Measurements from ENCODE around the gene IL4. TPM values are rescaled to one million over a fixed set of nuclear protein-coding genes. Genes with fewer than 3 reads are reported as not detected.

IL4 gene
- total and polyA plus RNA-seq, 4 donors, result 0.43 TPM; not detected in 3

DNA sequence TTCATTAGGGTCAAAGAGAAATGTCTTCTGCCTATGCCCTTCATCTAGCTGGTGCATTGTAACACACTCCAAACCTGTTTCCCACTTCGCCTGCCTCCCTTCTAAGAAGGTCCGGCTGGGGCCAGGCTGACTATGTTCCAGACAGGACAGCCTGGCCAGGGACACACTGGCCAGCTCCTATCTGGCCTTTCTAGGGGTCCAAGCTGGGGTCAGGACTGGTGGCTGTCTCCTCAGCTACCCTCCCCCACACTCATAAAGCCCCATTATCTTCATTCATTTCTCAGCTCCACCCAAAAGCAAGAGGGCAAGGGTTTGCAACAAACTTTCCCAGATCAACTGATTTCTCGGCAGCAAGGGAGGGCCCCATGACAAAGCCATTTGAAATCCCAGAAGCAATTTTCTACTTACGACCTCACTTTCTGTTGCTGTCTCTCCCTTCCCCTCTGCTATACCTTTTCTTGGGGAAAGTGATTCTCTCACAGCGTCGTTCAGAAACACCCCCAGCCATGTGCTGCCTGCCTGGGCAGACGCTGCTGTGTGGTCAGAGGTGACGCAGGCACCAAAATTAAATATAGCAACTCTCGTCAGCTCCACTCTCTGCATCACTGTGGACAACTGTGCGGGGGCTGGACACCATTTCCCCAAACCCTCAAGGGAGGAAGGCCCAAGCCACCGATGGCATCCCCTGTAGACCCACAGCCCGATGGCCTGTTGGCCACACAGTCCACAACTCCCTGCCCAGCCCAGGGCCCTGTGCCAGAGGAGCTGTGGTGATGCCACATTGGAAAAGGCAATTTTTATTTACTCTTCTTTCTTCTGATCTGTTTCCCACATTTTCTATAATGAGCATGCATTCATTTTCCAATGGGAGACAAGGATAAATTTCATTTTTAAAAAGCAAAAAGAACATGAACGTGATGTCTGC lies 9.8 kb upstream of the IL4 start:
- WGBS (ENCODE audit: insufficient coverage), result 77% methylated on average over 12 of the region's 13 CpGs
- Histone ChIP-seq H3K4me1 (ENCODE audit: control insufficient read depth, insufficient read depth, low read length) (peaks cover 15% of the 10 kb centered on the region), H3K27ac (ENCODE audit: low read depth, low read length) (no peak overlapping the region), H3K27me3 (ENCODE audit: control insufficient read depth, insufficient read depth, low read length) (no peaks in the 10 kb centered on the region), H3K9me3 (ENCODE audit: control insufficient read depth, insufficient read depth, low read length) (no peaks in the 10 kb centered on the region), H3K4me3 (ENCODE audit: low read depth, low read length) (no peak overlapping the region), H3K36me3 (ENCODE audit: control insufficient read depth, insufficient read depth, low read length) (no peaks in the 10 kb centered on the region)
- DNase-seq (ENCODE audit: low read depth in 4 of 6, low spot score in 6 of 6), result no peak

DNA sequence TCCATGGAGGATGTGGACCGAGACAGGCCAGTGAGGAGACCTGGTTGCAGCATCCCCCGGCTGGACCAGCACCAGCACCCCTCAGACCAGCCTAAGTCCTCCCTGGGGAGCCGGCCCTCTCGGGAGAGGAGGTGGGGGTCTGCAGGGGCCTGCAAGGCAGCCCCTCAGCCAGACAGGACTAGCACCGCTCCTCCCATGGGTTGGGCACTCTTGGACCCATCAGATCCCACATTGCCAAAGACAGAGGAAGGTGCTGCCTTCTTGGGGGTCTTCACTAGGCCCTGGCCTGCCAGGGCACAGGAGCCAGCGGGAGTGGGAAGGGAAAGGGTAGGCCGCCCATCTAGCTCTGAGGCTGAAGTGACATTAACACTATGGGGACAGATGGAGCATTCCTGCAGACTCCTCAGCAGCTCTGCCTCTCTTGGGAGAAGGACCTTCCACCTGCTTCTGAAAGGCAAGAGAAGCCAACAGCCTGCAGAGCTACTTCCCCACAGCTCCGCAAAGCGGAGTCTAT lies 9.0 kb upstream of the IL4 start:
- H3K9me3 ChIP-seq (ENCODE audit: control insufficient read depth, insufficient read depth, low read length), result no peaks in the 10 kb centered on the region
- peaks cover 15% of the 10 kb centered on the region for H3K4me1 ChIP-seq (ENCODE audit: control insufficient read depth, insufficient read depth, low read length)
- no peaks in the 10 kb centered on the region for H3K36me3 ChIP-seq (ENCODE audit: control insufficient read depth, insufficient read depth, low read length)
- WGBS (ENCODE audit: insufficient coverage), result 94% methylated on average over 6 of the region's 9 CpGs
- no peak overlapping the region for H3K4me3 ChIP-seq (ENCODE audit: low read depth, low read length)
- DNase-seq (ENCODE audit: low read depth in 4 of 6, low spot score in 6 of 6), result no peak
- H3K27ac ChIP-seq (ENCODE audit: low read depth, low read length), result no peak overlapping the region
- no peaks in the 10 kb centered on the region for H3K27me3 ChIP-seq (ENCODE audit: control insufficient read depth, insufficient read depth, low read length)

DNA sequence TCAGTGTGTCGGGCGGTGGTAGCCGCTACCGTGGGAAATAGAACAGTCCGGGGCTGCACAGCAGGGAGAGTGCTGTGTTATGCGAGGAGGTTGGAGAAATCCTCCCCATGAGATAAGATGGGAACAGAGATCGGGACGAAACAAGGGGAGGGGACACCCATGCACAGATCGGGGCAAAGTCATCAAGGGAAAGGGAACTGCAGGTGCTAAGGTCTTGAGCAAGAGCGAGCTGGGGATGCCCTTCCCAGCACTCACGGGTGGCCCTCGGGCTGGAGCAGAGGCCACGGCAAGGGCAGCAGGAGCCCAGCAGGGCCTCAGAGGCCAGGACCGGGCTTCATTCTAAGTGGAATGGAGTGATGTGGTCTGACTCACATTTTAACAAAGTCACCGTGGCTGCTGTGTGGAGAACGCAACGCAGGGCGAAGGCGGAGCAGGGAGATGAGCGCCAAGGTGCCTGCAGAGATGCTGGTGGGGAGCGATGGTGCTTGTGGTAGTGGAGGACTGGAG lies 8.2 kb upstream of the IL4 start:
- 78% methylated on average over 19 of the region's 21 CpGs for WGBS (ENCODE audit: insufficient coverage)
- Histone ChIP-seq H3K4me1 (ENCODE audit: control insufficient read depth, insufficient read depth, low read length) (peaks cover 15% of the 10 kb centered on the region), H3K27me3 (ENCODE audit: control insufficient read depth, insufficient read depth, low read length) (no peaks in the 10 kb centered on the region), H3K4me3 (ENCODE audit: low read depth, low read length) (no peak overlapping the region), H3K27ac (ENCODE audit: low read depth, low read length) (no peak overlapping the region), H3K36me3 (ENCODE audit: control insufficient read depth, insufficient read depth, low read length) (no peaks in the 10 kb centered on the region), H3K9me3 (ENCODE audit: control insufficient read depth, insufficient read depth, low read length) (no peaks in the 10 kb centered on the region)
- DNase-seq (ENCODE audit: low read depth in 4 of 6, low spot score in 6 of 6), result no peak

- no peak overlapping the region for H3K4me3 ChIP-seq (ENCODE audit: low read depth, low read length)
- H3K27me3 ChIP-seq (ENCODE audit: control insufficient read depth, insufficient read depth, low read length), result no peaks in the 10 kb centered on the region
- H3K4me1 ChIP-seq (ENCODE audit: control insufficient read depth, insufficient read depth, low read length), result peaks cover 15% of the 10 kb centered on the region
- no peak overlapping the region for H3K27ac ChIP-seq (ENCODE audit: low read depth, low read length)
- H3K9me3 ChIP-seq (ENCODE audit: control insufficient read depth, insufficient read depth, low read length), result no peaks in the 10 kb centered on the region
- 94% methylated on average over 10 of the region's 16 CpGs for WGBS (ENCODE audit: insufficient coverage)
- no peak for DNase-seq (ENCODE audit: low read depth in 4 of 6, low spot score in 6 of 6)
- no peaks in the 10 kb centered on the region for H3K36me3 ChIP-seq (ENCODE audit: control insufficient read depth, insufficient read depth, low read length)
Measured at GRCh38 chr5:132666310-132667123, 7.3 kb upstream of the IL4 start.

DNA sequence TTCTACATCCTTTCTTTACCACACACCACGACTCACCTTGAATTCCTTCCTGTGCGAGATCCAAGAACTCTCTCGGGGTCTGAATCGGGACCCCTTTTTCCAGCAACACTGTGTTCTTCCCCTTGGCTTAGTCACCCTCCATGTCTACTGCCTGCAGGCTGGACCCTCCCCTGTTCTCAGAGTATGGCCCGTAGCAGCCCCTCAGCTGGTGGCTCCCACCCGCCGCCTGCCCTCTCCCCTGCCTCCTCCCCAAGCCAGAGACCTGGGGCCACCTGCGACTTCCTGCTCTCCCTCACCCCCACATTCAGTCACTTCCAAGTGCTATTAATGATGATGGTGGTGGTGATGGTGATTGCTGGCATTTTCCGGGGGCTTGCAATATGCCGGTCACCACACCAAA lies 6.5 kb upstream of the IL4 start:
- H3K27me3 ChIP-seq (ENCODE audit: control insufficient read depth, insufficient read depth, low read length), result no peaks in the 10 kb centered on the region
- no peaks in the 10 kb centered on the region for H3K9me3 ChIP-seq (ENCODE audit: control insufficient read depth, insufficient read depth, low read length)
- H3K4me3 ChIP-seq (ENCODE audit: low read depth, low read length), result no peak overlapping the region
- peaks cover 15% of the 10 kb centered on the region for H3K4me1 ChIP-seq (ENCODE audit: control insufficient read depth, insufficient read depth, low read length)
- H3K27ac ChIP-seq (ENCODE audit: low read depth, low read length), result no peak overlapping the region
- no peak for DNase-seq (ENCODE audit: low read depth in 4 of 6, low spot score in 6 of 6)
- H3K36me3 ChIP-seq (ENCODE audit: control insufficient read depth, insufficient read depth, low read length), result no peaks in the 10 kb centered on the region
- 92% methylated on average over 4 of the region's 10 CpGs for WGBS (ENCODE audit: insufficient coverage)

GRCh38 chr5:132667761-132668705 lies 5.8 kb upstream of the IL4 start:
- no peak for DNase-seq (ENCODE audit: low read depth in 4 of 6, low spot score in 6 of 6)
- Histone ChIP-seq H3K36me3 (ENCODE audit: control insufficient read depth, insufficient read depth, low read length) (no peaks in the 10 kb centered on the region), H3K4me1 (ENCODE audit: control insufficient read depth, insufficient read depth, low read length) (peaks cover 12% of the 10 kb centered on the region), H3K27ac (ENCODE audit: low read depth, low read length) (no peak overlapping the region), H3K4me3 (ENCODE audit: low read depth, low read length) (no peak overlapping the region), H3K27me3 (ENCODE audit: control insufficient read depth, insufficient read depth, low read length) (no peaks in the 10 kb centered on the region), H3K9me3 (ENCODE audit: control insufficient read depth, insufficient read depth, low read length) (no peaks in the 10 kb centered on the region)
- WGBS (ENCODE audit: insufficient coverage), result 67% methylated on average over 22 of the region's 22 CpGs

DNA sequence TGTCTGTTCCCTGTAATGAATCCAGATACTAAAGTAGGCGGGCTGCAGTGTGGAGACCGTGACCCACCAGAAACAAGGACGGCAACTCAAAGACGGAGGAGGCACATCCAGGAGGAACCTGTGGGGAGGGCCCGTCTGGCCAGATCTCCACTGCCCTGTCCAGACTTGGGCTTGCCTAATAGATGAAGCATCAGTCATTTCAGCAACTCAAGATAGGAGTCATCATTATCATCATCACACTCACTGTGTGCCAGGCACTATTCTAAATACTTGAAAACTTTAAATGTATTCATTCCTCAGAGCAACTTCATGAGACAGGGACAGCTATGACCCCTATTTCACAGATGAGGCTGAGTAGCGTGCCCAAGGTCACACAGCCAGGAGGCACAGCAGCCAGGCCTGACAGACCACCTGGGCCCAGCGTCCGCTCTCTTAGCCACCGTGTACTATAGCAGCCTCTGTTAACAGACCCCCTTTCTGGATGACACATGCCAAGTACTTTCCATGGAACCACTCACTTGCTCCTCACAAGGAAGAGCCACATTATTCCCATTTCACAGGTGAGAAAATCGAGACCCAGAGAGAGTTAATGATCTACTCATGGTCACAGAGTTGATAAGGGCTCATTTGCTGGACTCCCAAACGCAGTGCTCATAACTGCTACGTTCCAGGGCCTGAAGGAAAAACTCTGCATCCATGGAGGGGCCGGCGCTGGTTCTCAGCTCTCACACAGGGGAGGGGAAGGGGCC lies 4.9 kb upstream of the IL4 start:
- Histone ChIP-seq H3K27me3 (ENCODE audit: control insufficient read depth, insufficient read depth, low read length) (no peaks in the 10 kb centered on the region), H3K4me1 (ENCODE audit: control insufficient read depth, insufficient read depth, low read length) (peaks cover 9% of the 10 kb centered on the region), H3K27ac (ENCODE audit: low read depth, low read length) (no peak overlapping the region), H3K9me3 (ENCODE audit: control insufficient read depth, insufficient read depth, low read length) (no peaks in the 10 kb centered on the region), H3K36me3 (ENCODE audit: control insufficient read depth, insufficient read depth, low read length) (no peaks in the 10 kb centered on the region), H3K4me3 (ENCODE audit: low read depth, low read length) (no peak overlapping the region)
- WGBS (ENCODE audit: insufficient coverage), result 90% methylated on average over 14 of the region's 14 CpGs
- no peak for DNase-seq (ENCODE audit: low read depth in 4 of 6, low spot score in 6 of 6)

DNA sequence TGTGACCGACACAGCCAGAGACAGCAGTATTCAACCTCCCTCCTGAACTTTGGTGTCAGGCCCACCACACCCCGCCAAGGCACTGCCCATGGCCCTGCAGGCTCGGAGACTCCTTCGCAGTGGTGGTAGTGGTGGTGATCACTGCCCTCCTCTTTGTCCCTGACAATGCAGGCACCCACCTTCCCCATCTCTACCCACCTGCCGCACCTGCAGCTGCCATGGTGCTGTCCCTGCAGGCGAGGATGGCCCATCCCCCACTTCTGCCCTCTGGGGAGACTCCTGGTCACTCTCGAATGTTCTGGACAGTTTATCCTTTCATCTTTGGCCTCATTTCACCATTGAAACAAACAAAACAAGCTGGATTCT lies 4.4 kb upstream of the IL4 start:
- H3K4me3 ChIP-seq (ENCODE audit: low read depth, low read length), result no peak overlapping the region
- H3K36me3 ChIP-seq (ENCODE audit: control insufficient read depth, insufficient read depth, low read length), result no peaks in the 10 kb centered on the region
- peaks cover 5% of the 10 kb centered on the region for H3K4me1 ChIP-seq (ENCODE audit: control insufficient read depth, insufficient read depth, low read length)
- WGBS (ENCODE audit: insufficient coverage), result 87% methylated on average over 5 of the region's 7 CpGs
- no peak for DNase-seq (ENCODE audit: low read depth in 4 of 6, low spot score in 6 of 6)
- H3K27me3 ChIP-seq (ENCODE audit: control insufficient read depth, insufficient read depth, low read length), result no peaks in the 10 kb centered on the region
- no peaks in the 10 kb centered on the region for H3K9me3 ChIP-seq (ENCODE audit: control insufficient read depth, insufficient read depth, low read length)
- H3K27ac ChIP-seq (ENCODE audit: low read depth, low read length), result no peak overlapping the region
